ENCODE data around the gene ACTL10. TPM values are rescaled to one million over a fixed set of nuclear protein-coding genes. Genes with fewer than 3 reads are reported as not detected.

Gene ACTL10
- total RNA-seq, 1 donor from 2014 or later: 2.8 TPM

DNA sequence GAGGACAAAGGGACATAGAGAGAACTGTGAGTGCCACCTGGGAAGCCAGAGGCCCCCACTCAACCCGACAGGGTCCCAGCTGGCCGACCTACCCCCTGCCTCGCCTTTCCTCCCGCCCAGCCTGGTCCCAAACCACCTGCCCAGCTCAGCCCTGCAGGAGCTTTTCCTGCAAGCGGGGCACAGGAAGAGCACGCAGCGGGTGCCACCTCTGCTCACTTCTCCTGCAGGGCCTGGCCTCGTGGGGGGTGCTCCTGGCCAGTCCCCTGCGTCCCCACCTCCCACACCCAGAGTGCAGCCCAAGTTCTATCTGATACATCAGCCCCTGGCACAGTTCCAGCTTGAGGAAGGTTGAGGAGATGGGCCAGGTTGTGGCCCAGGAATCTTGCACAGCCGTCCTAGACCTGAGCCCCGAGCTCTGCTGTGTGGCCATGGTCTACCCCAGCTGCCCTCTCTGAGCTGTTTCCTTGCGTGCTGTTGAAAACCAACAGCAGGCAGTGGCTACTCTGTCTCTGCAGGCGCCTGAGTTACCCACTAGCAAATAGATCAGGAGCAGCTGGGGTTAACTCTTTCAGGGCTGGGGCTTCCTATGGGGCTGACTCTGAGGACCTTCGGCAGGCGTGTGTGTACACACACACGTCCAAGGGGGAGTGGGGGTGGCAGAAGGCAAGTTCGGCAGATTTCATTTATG is 5.8 kb downstream of the ACTL10 start:
- POLR2A ChIA-PET: interaction anchor here (1.1 to 1.2 kb wide), 2 partner anchors 8 to 9 kb away, joined by 3 to 4 read pairs; no protein-coding TSS in a partner anchor

DNA sequence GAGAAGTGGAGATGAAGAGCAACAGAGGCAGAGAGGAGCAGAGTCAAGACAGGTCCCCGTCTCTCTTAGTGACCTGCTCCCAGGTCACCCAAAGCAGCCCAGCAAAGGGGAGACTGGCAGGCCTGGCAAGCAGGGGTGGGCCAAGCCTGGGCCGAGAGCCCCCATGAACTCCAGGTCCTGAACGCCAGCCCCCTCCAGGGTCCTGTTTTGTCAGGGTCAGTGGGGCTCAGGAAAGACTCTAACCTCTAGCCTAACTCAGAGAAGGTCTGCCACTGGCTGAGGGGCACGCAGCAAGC is 6.3 kb downstream of the ACTL10 start:
- Mint-ChIP-seq H3K4me1 (peaks cover 22% of the 10 kb centered on the region), H3K36me3 (ENCODE audit: low read depth) (no peaks in the 10 kb centered on the region), H3K27ac (no peak overlapping the region), H3K9me3 (no peaks in the 10 kb centered on the region), H3K27me3 (no peaks in the 10 kb centered on the region), H3K4me3 (peak overlapping the region; percentile 86)
- CTCF ChIA-PET: interaction anchor here (1.0 kb wide), 1 partner anchor 217 kb away, joined by 3 read pairs; no protein-coding TSS in a partner anchor
- POLR2A ChIA-PET: interaction anchor here (1.1 to 1.2 kb wide), 2 partner anchors 9 to 10 kb away, joined by 3 to 4 read pairs; no protein-coding TSS in a partner anchor
- intact Hi-C loops (cut with micrococcal nuclease): no loop called here
- TF ChIP-seq, protein P1, sequence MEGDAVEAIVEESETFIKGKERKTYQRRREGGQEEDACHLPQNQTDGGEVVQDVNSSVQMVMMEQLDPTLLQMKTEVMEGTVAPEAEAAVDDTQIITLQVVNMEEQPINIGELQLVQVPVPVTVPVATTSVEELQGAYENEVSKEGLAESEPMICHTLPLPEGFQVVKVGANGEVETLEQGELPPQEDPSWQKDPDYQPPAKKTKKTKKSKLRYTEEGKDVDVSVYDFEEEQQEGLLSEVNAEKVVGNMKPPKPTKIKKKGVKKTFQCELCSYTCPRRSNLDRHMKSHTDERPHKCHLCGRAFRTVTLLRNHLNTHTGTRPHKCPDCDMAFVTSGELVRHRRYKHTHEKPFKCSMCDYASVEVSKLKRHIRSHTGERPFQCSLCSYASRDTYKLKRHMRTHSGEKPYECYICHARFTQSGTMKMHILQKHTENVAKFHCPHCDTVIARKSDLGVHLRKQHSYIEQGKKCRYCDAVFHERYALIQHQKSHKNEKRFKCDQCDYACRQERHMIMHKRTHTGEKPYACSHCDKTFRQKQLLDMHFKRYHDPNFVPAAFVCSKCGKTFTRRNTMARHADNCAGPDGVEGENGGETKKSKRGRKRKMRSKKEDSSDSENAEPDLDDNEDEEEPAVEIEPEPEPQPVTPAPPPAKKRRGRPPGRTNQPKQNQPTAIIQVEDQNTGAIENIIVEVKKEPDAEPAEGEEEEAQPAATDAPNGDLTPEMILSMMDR (IDR thresholded peaks at IDR 0.05): no peak
- DNase-seq (no peak), ATAC-seq (ENCODE audit: low read depth) (no peak)

More for the DNA sequence above, 5.8 kb downstream of the ACTL10 start:
- Mint-ChIP-seq H3K9me3 (no peaks in the 10 kb centered on the region), H3K27me3 (no peaks in the 10 kb centered on the region), H3K4me3 (peak overlapping the region; percentile 86), H3K36me3 (ENCODE audit: low read depth) (no peaks in the 10 kb centered on the region), H3K27ac (no peak overlapping the region), H3K4me1 (peaks cover 23% of the 10 kb centered on the region)
- CTCF ChIA-PET: interaction anchor here (1.0 kb wide), 1 partner anchor 217 kb away, joined by 3 read pairs; no protein-coding TSS in a partner anchor
- ATAC-seq (ENCODE audit: low read depth) (no peak), DNase-seq (no peak)
- intact Hi-C loops (cut with micrococcal nuclease): no loop called here
- TF ChIP-seq, protein P1 (IDR thresholded peaks at IDR 0.05): no peak

DNA sequence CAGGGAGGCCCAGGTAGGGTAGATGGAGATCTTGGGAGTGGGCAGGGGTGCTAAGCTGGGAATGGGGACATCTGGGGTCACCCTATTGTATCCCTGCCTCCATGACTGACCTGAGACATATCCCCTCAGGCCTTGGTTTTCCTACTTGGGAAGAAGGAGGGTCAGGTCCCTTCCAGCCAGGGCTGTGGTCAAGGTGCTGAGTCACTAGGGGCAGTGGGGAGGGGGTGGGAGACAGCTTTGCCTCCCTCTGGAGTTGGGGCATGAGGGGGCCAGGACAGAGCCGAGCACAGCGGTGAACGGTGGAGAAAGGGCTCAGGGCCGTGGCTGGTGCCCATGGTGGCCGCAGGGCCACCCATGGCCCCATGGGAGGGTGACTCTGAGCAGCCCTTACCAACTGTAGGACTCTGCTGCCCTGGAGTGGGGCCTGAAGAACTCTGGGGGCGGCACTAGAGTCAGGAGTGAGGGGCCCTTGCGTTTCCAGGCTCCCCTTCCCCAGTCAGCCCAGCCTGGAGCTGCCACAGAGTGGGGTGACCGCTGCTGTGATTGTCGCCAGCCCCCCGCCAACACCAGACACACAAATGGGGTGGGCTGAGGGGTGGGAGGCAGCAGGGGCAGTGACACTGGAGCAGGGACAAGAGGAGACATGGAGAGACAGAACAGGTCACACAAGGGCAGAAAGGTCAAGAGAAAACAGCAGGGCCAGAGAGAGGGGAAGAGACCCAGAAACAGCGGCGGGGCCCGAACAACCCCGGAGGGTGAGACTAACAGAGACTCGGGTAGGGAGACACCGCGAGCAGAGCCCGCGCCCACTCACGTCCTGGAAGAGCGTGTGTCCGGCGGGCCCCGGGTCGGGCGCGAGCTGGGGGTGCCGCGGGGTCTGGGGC is 6.9 kb downstream of the ACTL10 start:
- Mint-ChIP-seq H3K36me3 (ENCODE audit: low read depth) (no peaks in the 10 kb centered on the region), H3K27me3 (no peaks in the 10 kb centered on the region), H3K9me3 (no peaks in the 10 kb centered on the region), H3K4me3 (peak overlapping the region; percentile 86), H3K27ac (peak overlapping the region; percentile 30), H3K4me1 (peaks cover 18% of the 10 kb centered on the region)
- ChIA-PET POLR2A (interaction anchor here (0.6 to 1.1 kb wide), 3 partner anchors 9 to 255 kb away, joined by 3 read pairs; no protein-coding TSS in a partner anchor), CTCF (interaction anchor here (1.0 kb wide), 1 partner anchor 218 kb away, joined by 3 read pairs; no protein-coding TSS in a partner anchor)
- DNase-seq (no peak), ATAC-seq (ENCODE audit: low read depth) (no peak)
- intact Hi-C loops (cut with micrococcal nuclease): loop anchor here (1.0 kb wide), 1 partner anchor 7 kb away; the partner anchor contains the start of gene ACTL10
- TF ChIP-seq, protein P1 (IDR thresholded peaks at IDR 0.05): no peak

DNA sequence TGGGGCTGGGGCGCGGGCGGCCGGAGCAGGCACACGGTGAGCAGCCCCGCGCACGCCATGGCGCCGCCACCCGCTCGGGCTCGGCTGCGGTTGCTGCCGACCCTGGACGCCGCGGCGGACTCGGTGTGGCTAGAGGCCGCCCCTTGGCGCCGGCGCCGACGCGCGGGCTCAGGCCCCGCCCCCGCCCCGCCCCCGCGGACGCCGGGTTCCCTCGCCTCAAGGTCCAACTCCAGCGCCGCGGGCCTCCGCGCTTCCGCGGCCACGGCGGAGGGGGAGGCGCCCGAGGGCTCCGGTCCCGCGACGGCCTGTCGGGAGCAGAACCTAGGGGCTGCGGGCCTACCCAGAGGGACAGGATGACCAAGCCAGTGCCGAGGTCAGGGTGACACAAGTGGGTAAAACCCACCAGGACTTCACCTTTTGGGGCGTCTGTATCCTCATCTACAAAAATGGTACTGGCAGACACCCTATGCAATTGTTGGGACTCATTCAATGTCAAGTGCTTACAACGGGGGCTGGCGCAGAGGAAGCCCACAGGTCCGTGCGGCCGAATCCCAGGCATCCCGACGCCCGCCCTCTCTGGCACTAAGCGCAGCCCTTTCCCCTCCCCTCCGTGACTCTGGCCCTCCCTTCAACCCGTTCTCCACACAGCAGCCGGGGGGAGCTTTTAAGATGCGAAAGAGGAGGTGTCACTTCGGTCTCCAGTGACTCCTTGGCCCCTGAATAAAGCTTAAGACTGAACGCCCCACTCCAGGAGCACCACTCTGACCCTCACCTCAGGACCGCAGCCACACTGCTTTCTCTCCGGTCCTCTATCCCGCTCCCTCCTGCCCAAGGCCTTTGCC is 7.8 kb downstream of the ACTL10 start, which contains the start of gene NECAB3:
NECAB3 (minus strand) TSS at position 135 of the 842 bp plus-strand sequence; CDS start at position 59, 76 bp downstream.
- ChIA-PET CTCF (no interaction called here), POLR2A (interaction anchor here (0.6 to 2.3 kb wide), 3 partner anchors 8 to 256 kb away, joined by 3 to 12 read pairs (median 4); partner anchors contain the start of gene ACTL10)
- H3K27ac Mint-ChIP-seq: peak within 1 kb of the TSS; percentile 30

More for the DNA sequence above, 7.8 kb downstream of the ACTL10 start, which contains the start of gene NECAB3:
- peaks cover 25% of the 10 kb centered on the region for H3K4me1 Mint-ChIP-seq
- intact Hi-C loops (cut with micrococcal nuclease): loop anchor here (1.0 kb wide), 1 partner anchor 8 kb away; the partner anchor contains the start of gene ACTL10
- H3K27me3 Mint-ChIP-seq: no peaks in the 10 kb centered on the region
- H3K9me3 Mint-ChIP-seq: no peaks in the 10 kb centered on the region
- ATAC-seq (ENCODE audit: low read depth): peak; percentile 93
- peak; percentile 77 for DNase-seq
- TF ChIP-seq, protein P1 (IDR thresholded peaks at IDR 0.05): no peak
- peak within 1 kb of the TSS; percentile 86 for H3K4me3 Mint-ChIP-seq
- H3K36me3 Mint-ChIP-seq (ENCODE audit: low read depth): no peaks in the 10 kb centered on the region
